Gastrocnemius medialis (tissue), 4 donors: ENCODE data around the gene ZNF653. TPM values are rescaled to one million over a fixed set of nuclear protein-coding genes. Genes with fewer than 3 reads are reported as not detected.

ENCODE experiments used
- ATAC-seq, 2 donors: fragments of 150-250 bp; one replicate each; pipeline ENCODE4 v1.9.1; 2016
- DNase-seq, 2 donors: peaks; one replicate each; pipeline ENCODE4 v3.0.0-alpha.2; 2019
- H3K27ac ChIP-seq, 4 donors: fragments of 200-600 bp; sonication (generic); 1 replicate in 1 of 4; 2 replicates in 3 of 4; pipeline ENCODE4 v1.5.1; 2016 to 2018; ENCODE audit warnings: mild to moderate bottlenecking in 2 of 4, moderate library complexity in 1 of 4
- H3K27me3 ChIP-seq, 3 donors: fragments of 200-600 bp; sonication (generic) in 2 of 3; 1 replicate in 1 of 3; 2 replicates in 2 of 3; pipeline versions ENCODE4 v1.5.1 to v1.6.0; 2016 to 2019; ENCODE audit warnings: mild to moderate bottlenecking in 1 of 3, moderate library complexity in 1 of 3
- H3K36me3 ChIP-seq, 2 donors: fragments of 200-600 bp; sonication (generic) in 1 of 2; one replicate each; pipeline ENCODE4 v1.5.1; 2017 to 2018
- H3K4me1 ChIP-seq, 2 donors: fragments of 200-600 bp; sonication (generic) in 1 of 2; one replicate each; pipeline ENCODE4 v1.5.1; 2016 to 2017; ENCODE audit warnings: mild to moderate bottlenecking in 2 of 2
- H3K4me3 ChIP-seq, 4 donors: fragments of 200-600 bp; sonication (generic) in 3 of 4; 1 replicate in 1 of 4; 2 replicates in 3 of 4; pipeline ENCODE4 v1.5.1; 2016 to 2019; ENCODE audit warnings: mild to moderate bottlenecking in 2 of 4
- H3K9me3 ChIP-seq, 3 donors: fragments of 200-600 bp; sonication (generic) in 2 of 3; 1 replicate in 1 of 3; 2 replicates in 2 of 3; pipeline ENCODE4 v1.5.1; 2016 to 2019
- CTCF ChIP-seq, 5 experiments: fragments of 450-650 bp in 3 of 5; fragments of 200-600 bp in 2 of 5; sonication (generic) in 2 of 5; IDR thresholded peaks in 4 of 5; conservative IDR thresholded peaks in 1 of 5; 1 replicate in 4 of 5; 2 replicates in 1 of 5; pipeline ENCODE4 v1.5.1; 2016 to 2019; ENCODE audit warnings: antibody characterized with exemption in 5 of 5, mild to moderate bottlenecking in 3 of 5, moderate library complexity in 3 of 5
- POLR2A ChIP-seq, 2 donors: fragments of 450-650 bp; IDR thresholded peaks; one replicate each; pipeline ENCODE4 v1.6.1; 2017; ENCODE audit warnings: antibody characterized with exemption in 2 of 2, mild to moderate bottlenecking in 2 of 2, moderate library complexity in 2 of 2
- in situ Hi-C, 4 donors: fragments of 200-750 bp; cut with MboI; loops; one replicate each; pipeline versions ENCODE4 v1.15.0 to v1.8.0; 2017; ENCODE audit warnings: low sequenced_read_pairs in 4 of 4
- intact Hi-C: fragments of 100-400 bp; cut with DNase I; formaldehyde crosslinking; loops from one replicate; pipeline ENCODE4 v1.15.1; 2023; ENCODE audit warnings: low total_unique reads
- total RNA-seq, 4 donors: library from RNA; depleted of rRNA; stranded (reverse); fragments of >200 nt; gene quantifications; one replicate each; pipeline versions ENCODE4 v1.1.0 to v1.2.3, GENCODE V29; 2016

The ZNF653 gene
- total RNA-seq, 4 donors from 2014 or later: 5.6 to 25.8 (median 10.1) TPM

GRCh38 chr19:11480715-11481533 is 24.7 kb downstream of the ZNF653 start, which contains the start of gene ELAVL3:
Gene ELAVL3 (minus strand): TSS chr19:11481046. CDS start chr19:11480608, 438 bp downstream.
- H3K9me3 ChIP-seq: no peaks in the 10 kb centered on the region
- H3K27ac ChIP-seq: no peak within 1 kb of the TSS
- in situ Hi-C loops (no loop called here), intact Hi-C loops (no loop called here)
- H3K36me3 ChIP-seq: peaks cover 0 to 3% of the 10 kb centered on the region in 2 donors
- peaks cover 35 to 64% (median 43%) of the 10 kb centered on the region in 3 donors for H3K27me3 ChIP-seq
- DNase-seq (no peak), ATAC-seq (no peak)
- no peak for TF ChIP-seq CTCF (IDR thresholded peaks at IDR 0.05 in 4 of 5, conservative IDR thresholded peaks at IDR 0.05 in 1 of 5)
- TF ChIP-seq POLR2A (IDR thresholded peaks at IDR 0.05): no peak
- H3K4me1 ChIP-seq: peaks cover 6 to 12% of the 10 kb centered on the region in 2 donors
- H3K4me3 ChIP-seq: peak within 1 kb of the TSS in 3 of 4 donors; percentile 44 to 51 (median 46)

- peak overlapping the region in 2 of 4 donors; percentile 17 to 24 for H3K4me3 ChIP-seq
- no peak overlapping the region for H3K27ac ChIP-seq
- no peaks in the 10 kb centered on the region for H3K36me3 ChIP-seq
- H3K9me3 ChIP-seq: no peaks in the 10 kb centered on the region
- TF ChIP-seq CTCF (IDR thresholded peaks at IDR 0.05 in 4 of 5, conservative IDR thresholded peaks at IDR 0.05 in 1 of 5): no peak
- TF ChIP-seq POLR2A (IDR thresholded peaks at IDR 0.05): no peak
- DNase-seq (no peak), ATAC-seq (no peak)
- peaks cover 35 to 64% (median 43%) of the 10 kb centered on the region in 3 donors for H3K27me3 ChIP-seq
- intact Hi-C loops: no loop called here
- in situ Hi-C loops: no loop called here
- H3K4me1 ChIP-seq: peaks cover 6 to 12% of the 10 kb centered on the region in 2 donors
Measured at GRCh38 chr19:11479898-11480714, 25.5 kb downstream of the ZNF653 start.

GRCh38 chr19:11479090-11479897 is 26.3 kb downstream of the ZNF653 start:
- DNase-seq (no peak), ATAC-seq (no peak)
- no peak overlapping the region for H3K27ac ChIP-seq
- in situ Hi-C loops: no loop called here
- peaks cover 35 to 60% (median 43%) of the 10 kb centered on the region in 3 donors for H3K27me3 ChIP-seq
- no peak for TF ChIP-seq CTCF (IDR thresholded peaks at IDR 0.05 in 4 of 5, conservative IDR thresholded peaks at IDR 0.05 in 1 of 5)
- no peak for TF ChIP-seq POLR2A (IDR thresholded peaks at IDR 0.05)
- H3K36me3 ChIP-seq: no peaks in the 10 kb centered on the region
- H3K4me3 ChIP-seq: peak overlapping the region in 1 of 4 donors; percentile 24
- H3K4me1 ChIP-seq: peaks cover 6 to 12% of the 10 kb centered on the region in 2 donors
- no peaks in the 10 kb centered on the region for H3K9me3 ChIP-seq
- intact Hi-C loops: no loop called here
